HepG2 (cell line): Measurements from ENCODE around the gene EFL1. TPM values are rescaled to one million over a fixed set of nuclear protein-coding genes. Genes with fewer than 3 reads are reported as not detected.

Experiments
- ARNTL ChIP-seq: sonication (generic); formaldehyde crosslinking; IDR thresholded peaks from 2 replicates; pipeline ENCODE4 v1.4.0; 2020; ENCODE audit warnings: mild to moderate bottlenecking, missing genetic modification reagents
- CEBPB ChIP-seq: IDR thresholded peaks from 2 replicates; pipeline ENCODE4 v1.6.1; 2011; ENCODE audit warnings: low read depth, low read length, improper control_type of control experiment, borderline replicate concordance
- CHCHD3 ChIP-seq: sonication (generic); formaldehyde crosslinking; IDR thresholded peaks from 2 replicates; pipeline ENCODE4 v1.8.0; 2022; ENCODE audit warnings: mild to moderate bottlenecking, missing genetic modification reagents, moderate library complexity
- HNF4G ChIP-seq, 2 experiments: sonication (generic) in 1 of 2; formaldehyde crosslinking in 1 of 2; IDR thresholded peaks; 2 replicates each; pipeline versions ENCODE4 v1.4.0 to v1.6.1; 2011 to 2020; ENCODE audit warnings: borderline replicate concordance in 2 of 2, low read depth in 2 of 2, mild to moderate bottlenecking in 2 of 2, low read length in 1 of 2, missing genetic modification reagents in 1 of 2, moderate library complexity in 1 of 2
- MEIS1 ChIP-seq: sonication (generic); formaldehyde crosslinking; IDR thresholded peaks from 2 replicates; pipeline ENCODE4 v1.9.0; 2021; ENCODE audit warnings: mild to moderate bottlenecking, missing genetic modification reagents, moderate library complexity, borderline replicate concordance
- MLXIP ChIP-seq: sonication (generic); formaldehyde crosslinking; IDR thresholded peaks from 2 replicates; pipeline ENCODE4 v1.9.0; 2021; ENCODE audit warnings: missing genetic modification reagents, borderline replicate concordance
- NFE2L2 ChIP-seq: fragments of 150-350 bp; IDR thresholded peaks from 2 replicates; pipeline ENCODE4 v1.6.1; 2014; ENCODE audit warnings: low read length
- RFXANK ChIP-seq: IDR thresholded peaks from 2 replicates; pipeline ENCODE4 v1.6.1; 2016
- SIX1 ChIP-seq: sonication (generic); formaldehyde crosslinking; IDR thresholded peaks from 2 replicates; pipeline ENCODE4 v1.4.0; 2020; ENCODE audit warnings: missing genetic modification reagents, borderline replicate concordance
- SP5 ChIP-seq: IDR thresholded peaks from 2 replicates; pipeline ENCODE4 v1.6.1; 2016; ENCODE audit warnings: low read depth, borderline replicate concordance
- YY1 ChIP-seq: IDR thresholded peaks from 2 replicates; pipeline ENCODE4 v1.6.1; 2011; ENCODE audit warnings: low read length, low read depth, moderate library complexity, mild to moderate bottlenecking; ENCODE audit not compliant: insufficient read depth, insufficient replicate concordance
- ZNF224 ChIP-seq: sonication (generic); formaldehyde crosslinking; IDR thresholded peaks from 2 replicates; pipeline ENCODE4 v1.5.0; 2020; ENCODE audit warnings: mild to moderate bottlenecking, missing genetic modification reagents
- polyA plus RNA-seq, 8 experiments: library from polyadenylated mRNA; depleted of rRNA in 3 of 8; stranded (reverse) in 7 of 8; unstranded in 1 of 8; fragments of >200 nt; fragmentation: Illumina TruSeq in 4 of 8; extraction: Trizol in 4 of 8; gene quantifications; 2 replicates each; pipeline versions ENCODE4 v1.2.1 to v1.2.3, GENCODE V29; 2011 to 2016; ENCODE audit warnings: low read depth in 4 of 8, missing spikeins in 1 of 8, mixed read lengths in 1 of 8; ENCODE audit not compliant: insufficient read depth in 1 of 8
- total RNA-seq, 5 experiments: library from RNA; depleted of rRNA; stranded (reverse); fragments of >200 nt; fragmentation: Illumina TruSeq; extraction: Trizol; gene quantifications; 2 replicates each; pipeline ENCODE4 v1.2.3, GENCODE V29; 2016; ENCODE audit warnings: low read depth in 1 of 5
- TF ChIP-seq, protein P1 (sequence below): IDR thresholded peaks from 2 replicates; pipeline ENCODE4 v1.6.1; 2016; ENCODE audit warnings: low read depth
- TF ChIP-seq, protein P2 (sequence below): sonication (generic); formaldehyde crosslinking; IDR thresholded peaks from 2 replicates; pipeline ENCODE4 v1.5.0; 2020; ENCODE audit warnings: missing genetic modification reagents
- TF ChIP-seq, protein P3 (sequence below): sonication (generic); formaldehyde crosslinking; IDR thresholded peaks from 2 replicates; pipeline ENCODE4 v1.4.0; 2020; ENCODE audit warnings: missing genetic modification reagents, borderline replicate concordance
- TF ChIP-seq, protein P4 (sequence below), 2 experiments: IDR thresholded peaks; 2 replicates each; pipeline ENCODE4 v1.6.1; 2011 to 2012; ENCODE audit warnings: low read length in 2 of 2, borderline replicate concordance in 1 of 2, low read depth in 1 of 2, mild to moderate bottlenecking in 1 of 2, moderate library complexity in 1 of 2

Gene EFL1
- total and polyA plus RNA-seq, 2 of the 13 experiments (the other 11 are each of a cell fraction or from before 2014, with no cell fraction given), result 6.4 to 12.0 TPM

DNA sequence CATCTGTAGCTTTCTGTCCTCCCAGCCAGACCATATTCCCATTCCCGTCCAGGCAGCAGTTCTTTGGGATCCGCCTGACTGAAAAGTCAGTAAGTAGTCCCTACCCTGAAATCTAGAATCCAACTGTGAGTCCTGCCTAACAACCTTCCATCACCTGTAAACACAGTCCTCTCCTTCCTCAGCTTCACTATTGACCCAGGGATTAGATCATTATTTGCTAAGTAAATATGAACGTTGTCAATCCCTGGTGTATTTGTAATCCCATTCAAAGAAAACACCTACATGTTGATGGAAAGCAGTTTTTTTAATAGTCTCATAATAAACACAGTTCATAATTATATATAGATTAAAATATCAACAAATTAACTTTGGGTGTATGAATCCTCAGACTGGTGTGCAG, 816 bp upstream of the EFL1 start (continued):
- TF ChIP-seq MLXIP (CRISPR knock-in tag), result no peak
- 0 out of 2 replicates have a peak, but pooled peaks have one; percentile 59 for TF ChIP-seq RFXANK (CRISPR knock-in tag)
- TF ChIP-seq, protein P1, sequence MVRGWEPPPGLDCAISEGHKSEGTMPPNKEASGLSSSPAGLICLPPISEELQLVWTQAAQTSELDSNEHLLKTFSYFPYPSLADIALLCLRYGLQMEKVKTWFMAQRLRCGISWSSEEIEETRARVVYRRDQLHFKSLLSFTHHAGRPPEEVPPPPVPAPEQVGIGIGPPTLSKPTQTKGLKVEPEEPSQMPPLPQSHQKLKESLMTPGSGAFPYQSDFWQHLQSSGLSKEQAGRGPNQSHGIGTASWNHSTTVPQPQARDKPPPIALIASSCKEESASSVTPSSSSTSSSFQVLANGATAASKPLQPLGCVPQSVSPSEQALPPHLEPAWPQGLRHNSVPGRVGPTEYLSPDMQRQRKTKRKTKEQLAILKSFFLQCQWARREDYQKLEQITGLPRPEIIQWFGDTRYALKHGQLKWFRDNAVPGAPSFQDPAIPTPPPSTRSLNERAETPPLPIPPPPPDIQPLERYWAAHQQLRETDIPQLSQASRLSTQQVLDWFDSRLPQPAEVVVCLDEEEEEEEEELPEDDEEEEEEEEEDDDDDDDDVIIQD (CRISPR knock-in tag), result peak; percentile 40; the same call in 1 of the 2 replicates
- no peak for TF ChIP-seq YY1
- TF ChIP-seq CHCHD3, result no peak
- TF ChIP-seq, protein P2, sequence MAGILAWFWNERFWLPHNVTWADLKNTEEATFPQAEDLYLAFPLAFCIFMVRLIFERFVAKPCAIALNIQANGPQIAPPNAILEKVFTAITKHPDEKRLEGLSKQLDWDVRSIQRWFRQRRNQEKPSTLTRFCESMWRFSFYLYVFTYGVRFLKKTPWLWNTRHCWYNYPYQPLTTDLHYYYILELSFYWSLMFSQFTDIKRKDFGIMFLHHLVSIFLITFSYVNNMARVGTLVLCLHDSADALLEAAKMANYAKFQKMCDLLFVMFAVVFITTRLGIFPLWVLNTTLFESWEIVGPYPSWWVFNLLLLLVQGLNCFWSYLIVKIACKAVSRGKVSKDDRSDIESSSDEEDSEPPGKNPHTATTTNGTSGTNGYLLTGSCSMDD (CRISPR knock-in tag), result no peak
- no peak for TF ChIP-seq NFE2L2
- no peak for TF ChIP-seq CEBPB
- no peak for TF ChIP-seq ARNTL (CRISPR knock-in tag)
- peak; percentile 82; the same call in 1 of the 2 replicates for TF ChIP-seq SIX1
- no peak for TF ChIP-seq MEIS1 (CRISPR knock-in tag)
- TF ChIP-seq SP5, result peak; percentile 76
- TF ChIP-seq, protein P3, sequence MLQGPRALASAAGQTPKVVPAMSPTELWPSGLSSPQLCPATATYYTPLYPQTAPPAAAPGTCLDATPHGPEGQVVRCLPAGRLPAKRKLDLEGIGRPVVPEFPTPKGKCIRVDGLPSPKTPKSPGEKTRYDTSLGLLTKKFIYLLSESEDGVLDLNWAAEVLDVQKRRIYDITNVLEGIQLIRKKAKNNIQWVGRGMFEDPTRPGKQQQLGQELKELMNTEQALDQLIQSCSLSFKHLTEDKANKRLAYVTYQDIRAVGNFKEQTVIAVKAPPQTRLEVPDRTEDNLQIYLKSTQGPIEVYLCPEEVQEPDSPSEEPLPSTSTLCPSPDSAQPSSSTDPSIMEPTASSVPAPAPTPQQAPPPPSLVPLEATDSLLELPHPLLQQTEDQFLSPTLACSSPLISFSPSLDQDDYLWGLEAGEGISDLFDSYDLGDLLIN (CRISPR knock-in tag), result no peak
- TF ChIP-seq ZNF224, result no peak
- TF ChIP-seq, protein P4, sequence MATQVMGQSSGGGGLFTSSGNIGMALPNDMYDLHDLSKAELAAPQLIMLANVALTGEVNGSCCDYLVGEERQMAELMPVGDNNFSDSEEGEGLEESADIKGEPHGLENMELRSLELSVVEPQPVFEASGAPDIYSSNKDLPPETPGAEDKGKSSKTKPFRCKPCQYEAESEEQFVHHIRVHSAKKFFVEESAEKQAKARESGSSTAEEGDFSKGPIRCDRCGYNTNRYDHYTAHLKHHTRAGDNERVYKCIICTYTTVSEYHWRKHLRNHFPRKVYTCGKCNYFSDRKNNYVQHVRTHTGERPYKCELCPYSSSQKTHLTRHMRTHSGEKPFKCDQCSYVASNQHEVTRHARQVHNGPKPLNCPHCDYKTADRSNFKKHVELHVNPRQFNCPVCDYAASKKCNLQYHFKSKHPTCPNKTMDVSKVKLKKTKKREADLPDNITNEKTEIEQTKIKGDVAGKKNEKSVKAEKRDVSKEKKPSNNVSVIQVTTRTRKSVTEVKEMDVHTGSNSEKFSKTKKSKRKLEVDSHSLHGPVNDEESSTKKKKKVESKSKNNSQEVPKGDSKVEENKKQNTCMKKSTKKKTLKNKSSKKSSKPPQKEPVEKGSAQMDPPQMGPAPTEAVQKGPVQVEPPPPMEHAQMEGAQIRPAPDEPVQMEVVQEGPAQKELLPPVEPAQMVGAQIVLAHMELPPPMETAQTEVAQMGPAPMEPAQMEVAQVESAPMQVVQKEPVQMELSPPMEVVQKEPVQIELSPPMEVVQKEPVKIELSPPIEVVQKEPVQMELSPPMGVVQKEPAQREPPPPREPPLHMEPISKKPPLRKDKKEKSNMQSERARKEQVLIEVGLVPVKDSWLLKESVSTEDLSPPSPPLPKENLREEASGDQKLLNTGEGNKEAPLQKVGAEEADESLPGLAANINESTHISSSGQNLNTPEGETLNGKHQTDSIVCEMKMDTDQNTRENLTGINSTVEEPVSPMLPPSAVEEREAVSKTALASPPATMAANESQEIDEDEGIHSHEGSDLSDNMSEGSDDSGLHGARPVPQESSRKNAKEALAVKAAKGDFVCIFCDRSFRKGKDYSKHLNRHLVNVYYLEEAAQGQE (IDR thresholded peaks at IDR 0.05; ENCODE audit: borderline replicate concordance in 1 of 2, low read depth in 1 of 2, low read length in 2 of 2), result 0 out of 4 replicates have a peak, but pooled peaks of 1 of the 2 experiments have one; percentile 20
- TF ChIP-seq HNF4G (IDR thresholded peaks at IDR 0.05; ENCODE audit: borderline replicate concordance, low read depth, low read length), result no peak
- TF ChIP-seq HNF4G (CRISPR knock-in tag; IDR thresholded peaks at IDR 0.05; ENCODE audit: borderline replicate concordance, low read depth), result no peak
